Astrocyte (in vitro differentiated cells and primary cell): Measurements from ENCODE around the gene DNAAF5. TPM values are rescaled to one million over a fixed set of nuclear protein-coding genes. Genes with fewer than 3 reads are reported as not detected.
A peak's percentile ranks its signal among the peaks of the same experiment; 100 is the strongest.

Experiments used
- DNase-seq: peaks from one replicate; pipeline ENCODE4 v3.0.0-alpha.2; 2010; ENCODE audit warnings: low read depth
- FAIRE-seq: peaks from 2 replicates; lab custom pipeline; 2011; peaks lifted over from hg19 to GRCh38; lab: Jason Lieb, UNC
- H2AFZ ChIP-seq: 2 replicates; pipeline ENCODE4 v1.6.0; 2012; ENCODE audit warnings: low read depth, low read length, inconsistent platforms
- H3K27ac ChIP-seq: 2 replicates; pipeline ENCODE4 v1.5.1; 2011; ENCODE audit warnings: low read depth, low read length, inconsistent platforms
- H3K27me3 ChIP-seq: 2 replicates; pipeline ENCODE4 v1.6.0; 2011; ENCODE audit warnings: low read length, inconsistent platforms; ENCODE audit not compliant: insufficient read depth
- H3K36me3 ChIP-seq: 2 replicates; pipeline ENCODE4 v1.5.1; 2011; ENCODE audit warnings: low read length, inconsistent platforms; ENCODE audit not compliant: insufficient read depth
- H3K4me1 ChIP-seq: 2 replicates; pipeline ENCODE4 v1.5.1; 2011; ENCODE audit warnings: low read length, inconsistent platforms; ENCODE audit not compliant: insufficient read depth
- H3K4me2 ChIP-seq: 2 replicates; pipeline ENCODE4 v1.6.0; 2012; ENCODE audit warnings: low read length, inconsistent platforms
- H3K4me3 ChIP-seq: 2 replicates; pipeline ENCODE4 v1.5.1; 2011; ENCODE audit warnings: low read depth, mild to moderate bottlenecking, low read length, inconsistent platforms; ENCODE audit not compliant: insufficient read depth
- H3K79me2 ChIP-seq: 2 replicates; pipeline ENCODE4 v1.6.0; 2012; ENCODE audit warnings: mild to moderate bottlenecking, low read length, inconsistent platforms; ENCODE audit not compliant: insufficient read depth
- H3K9ac ChIP-seq: 2 replicates; pipeline ENCODE4 v1.6.0; 2012; ENCODE audit warnings: mild to moderate bottlenecking, low read length, inconsistent platforms
- H3K9me3 ChIP-seq: 2 replicates; pipeline ENCODE4 v1.5.1; 2012; ENCODE audit warnings: low read depth, mild to moderate bottlenecking, low read length, inconsistent platforms; ENCODE audit not compliant: insufficient read depth
- H4K20me1 ChIP-seq: 2 replicates; pipeline ENCODE4 v1.6.0; 2012; ENCODE audit warnings: low read length, inconsistent platforms; ENCODE audit not compliant: insufficient read depth
- H3K27ac Mint-ChIP-seq: one replicate; pipeline ENCODE4 v1.8.0; 2021; ENCODE audit warnings: mild to moderate bottlenecking, mixed read lengths; ENCODE audit not compliant: unreplicated experiment
- H3K27me3 Mint-ChIP-seq: one replicate; pipeline ENCODE4 v1.8.0; 2021; ENCODE audit warnings: low read depth, mixed read lengths; ENCODE audit not compliant: unreplicated experiment
- H3K36me3 Mint-ChIP-seq: one replicate; pipeline ENCODE4 v1.8.0; 2021; ENCODE audit warnings: low read depth, mixed read lengths; ENCODE audit not compliant: unreplicated experiment
- H3K4me1 Mint-ChIP-seq: one replicate; pipeline ENCODE4 v1.8.0; 2021; ENCODE audit warnings: low read depth, mixed read lengths; ENCODE audit not compliant: unreplicated experiment
- H3K4me3 Mint-ChIP-seq: one replicate; pipeline ENCODE4 v1.8.0; 2021; ENCODE audit warnings: mild to moderate bottlenecking, moderate library complexity, mixed read lengths; ENCODE audit not compliant: unreplicated experiment
- H3K9me3 Mint-ChIP-seq: one replicate; pipeline ENCODE4 v1.8.0; 2021; ENCODE audit warnings: mild to moderate bottlenecking, mixed read lengths; ENCODE audit not compliant: unreplicated experiment
- CTCF ChIP-seq: IDR thresholded peaks from 2 replicates; pipeline ENCODE4 v1.5.1; 2011; ENCODE audit warnings: low read depth, mild to moderate bottlenecking, inconsistent platforms, low read length, moderate library complexity; ENCODE audit not compliant: insufficient read depth
- EZH2 ChIP-seq: IDR thresholded peaks from 2 replicates; pipeline ENCODE4 v1.6.1; 2012; ENCODE audit warnings: mild to moderate bottlenecking, low read length, inconsistent platforms; ENCODE audit not compliant: insufficient read depth
- total RNA-seq: library from RNA; stranded (reverse); gene quantifications from 2 replicates; pipeline ENCODE4 v1.2.1, GENCODE V29; 2021

Gene DNAAF5
- total RNA-seq, 1 donor from 2014 or later = 24.5 TPM

- H3K79me2 ChIP-seq = peaks cover 89% of the 10 kb centered on the region
- Mint-ChIP-seq H3K27ac (peak within 1 kb of the TSS; percentile 98), H3K4me1 (peaks cover 40% of the 10 kb centered on the region), H3K9me3 (no peaks in the 10 kb centered on the region), H3K36me3 (peaks cover 9% of the 10 kb centered on the region), H3K4me3 (peak within 1 kb of the TSS; percentile 68), H3K27me3 (no peaks in the 10 kb centered on the region)
- H3K4me2 ChIP-seq = peak within 1 kb of the TSS; percentile 80
- no peak for TF ChIP-seq EZH2
- TF ChIP-seq CTCF = no peak
- H3K9ac ChIP-seq = peak within 1 kb of the TSS; percentile 86
- peaks cover 40% of the 10 kb centered on the region for H3K4me1 ChIP-seq
- peak within 1 kb of the TSS; percentile 30 for H3K4me3 ChIP-seq
- FAIRE-seq (peak; percentile 82), DNase-seq (peak; percentile 83)
- no peak within 1 kb of the TSS for H2AFZ ChIP-seq
- H3K27me3 ChIP-seq = no peaks in the 10 kb centered on the region
- H3K27ac ChIP-seq = peak within 1 kb of the TSS; percentile 98
- peaks cover 37% of the 10 kb centered on the region for H4K20me1 ChIP-seq
- no peaks in the 10 kb centered on the region for H3K36me3 ChIP-seq
- H3K9me3 ChIP-seq = no peaks in the 10 kb centered on the region
Observed at GRCh38 chr7:832167-832967, 105.9 kb downstream of the DNAAF5 start, which contains the start of gene SUN1. SUN1 (plus strand) TSS chr7:832476; CDS start chr7:832525, 49 bp downstream.

- peaks cover 40% of the 10 kb centered on the region for H3K4me1 ChIP-seq
- H3K36me3 ChIP-seq = no peaks in the 10 kb centered on the region
- H3K9me3 Mint-ChIP-seq = no peaks in the 10 kb centered on the region
- peak overlapping the region; percentile 98 for H3K27ac Mint-ChIP-seq
- H3K36me3 Mint-ChIP-seq = peaks cover 12% of the 10 kb centered on the region
- H3K4me2 ChIP-seq = peak overlapping the region; percentile 80
- H4K20me1 ChIP-seq = peaks cover 43% of the 10 kb centered on the region
- H3K79me2 ChIP-seq = peaks cover 89% of the 10 kb centered on the region
- no peak overlapping the region for H2AFZ ChIP-seq
- DNase-seq = no peak
- no peak overlapping the region for H3K4me3 ChIP-seq
- H3K9me3 ChIP-seq = no peaks in the 10 kb centered on the region
- H3K27ac ChIP-seq = peak overlapping the region; percentile 98
- peak overlapping the region; percentile 68 for H3K4me3 Mint-ChIP-seq
- H3K4me1 Mint-ChIP-seq = peaks cover 40% of the 10 kb centered on the region
- no peak for FAIRE-seq
- no peaks in the 10 kb centered on the region for H3K27me3 Mint-ChIP-seq
- TF ChIP-seq EZH2 (no peak), CTCF (no peak)
- H3K9ac ChIP-seq = peak overlapping the region; percentile 86
- H3K27me3 ChIP-seq = no peaks in the 10 kb centered on the region
Observed at GRCh38 chr7:832968-833424, 106.5 kb downstream of the DNAAF5 start.
